SK-N-MC (cell line): Measurements from ENCODE around the gene LRP3.

Experiments used
- EZH2 ChIP-seq: fragments of 200-600 bp; sonication (generic); IDR thresholded peaks from one replicate; pipeline ENCODE4 v1.6.1; 2017; ENCODE audit warnings: antibody characterized with exemption
- POLR2AphosphoS5 ChIP-seq: IDR thresholded peaks from 2 replicates; pipeline ENCODE4 v1.6.1; 2012; ENCODE audit warnings: mild to moderate bottlenecking, low read depth, low read length, borderline replicate concordance

DNA sequence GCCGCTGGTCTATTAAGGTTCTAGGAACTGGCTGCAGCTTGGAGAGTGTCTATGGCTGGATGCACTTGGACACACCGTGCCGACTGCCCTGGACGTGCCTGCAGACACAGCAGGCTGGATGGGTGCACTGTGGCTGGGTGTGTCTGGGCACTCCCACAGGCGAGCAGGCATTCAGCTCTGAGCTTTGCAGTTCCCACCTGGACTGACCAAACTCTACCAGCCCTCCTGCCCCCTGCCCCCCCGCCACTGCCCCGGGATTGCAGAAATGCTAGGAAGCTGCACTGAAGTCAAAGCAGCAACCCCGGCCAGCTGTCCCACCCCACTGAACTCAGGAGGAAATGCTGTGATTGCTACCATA lies 7.0 kb upstream of the LRP3 start:
- TF ChIP-seq EZH2 (no peak), POLR2AphosphoS5 (no peak)
